GM21723 (cell line): ENCODE results near the gene C3orf52.

Experiments used
- ATAC-seq: cut with Tn5 transposase; IDR thresholded peaks from one replicate; pipeline ENCODE4 v1.9.1; 2021; ENCODE audit warnings: mild to moderate bottlenecking, moderate library complexity; ENCODE audit not compliant: unreplicated experiment

The C3orf52 gene

GRCh38 chr3:112133626-112134334 is 47.6 kb downstream of the C3orf52 start:
- no peak for ATAC-seq

DNA sequence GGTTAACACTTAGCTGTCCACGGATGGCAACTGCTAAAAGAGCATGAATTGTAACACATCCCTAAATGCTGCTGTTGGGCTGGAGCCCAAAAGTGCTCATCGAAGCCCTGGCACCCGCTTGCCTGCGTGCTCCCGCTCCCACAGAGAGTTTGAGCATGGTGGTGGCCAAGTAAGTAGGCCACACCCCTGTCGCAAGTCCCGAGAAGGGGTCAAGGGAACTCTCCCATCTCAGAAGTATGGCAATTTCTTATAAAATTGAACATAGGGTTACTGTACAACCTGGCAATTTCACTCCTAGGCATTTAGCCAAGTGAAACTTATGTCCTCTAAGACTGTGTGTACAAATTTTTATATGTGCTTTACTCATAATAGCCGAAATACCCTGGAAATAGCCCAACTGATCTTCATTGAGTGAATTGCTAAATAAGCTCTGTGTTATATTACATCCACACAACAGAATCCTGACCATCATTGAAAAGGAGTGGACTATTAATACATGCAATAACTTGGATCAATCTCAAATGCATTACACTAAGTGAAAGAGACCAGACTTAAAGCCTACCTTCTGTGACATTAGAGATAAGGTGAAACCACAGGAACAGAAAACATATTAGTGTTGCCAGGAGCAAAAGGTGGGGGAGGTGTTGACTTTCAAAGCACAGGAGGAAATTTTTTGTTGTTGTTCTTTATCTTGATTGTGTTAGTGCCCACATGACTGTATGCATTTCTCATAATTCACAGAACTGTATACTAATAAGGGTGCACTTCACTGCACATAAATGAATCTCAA is 48.3 kb downstream of the C3orf52 start:
- ATAC-seq, result no peak

- ATAC-seq, result no peak
Measured at GRCh38 chr3:112136046-112136445, 49.9 kb downstream of the C3orf52 start.

GRCh38 chr3:112136959-112137693 is 50.9 kb downstream of the C3orf52 start:
- ATAC-seq, result peak; percentile 28

DNA sequence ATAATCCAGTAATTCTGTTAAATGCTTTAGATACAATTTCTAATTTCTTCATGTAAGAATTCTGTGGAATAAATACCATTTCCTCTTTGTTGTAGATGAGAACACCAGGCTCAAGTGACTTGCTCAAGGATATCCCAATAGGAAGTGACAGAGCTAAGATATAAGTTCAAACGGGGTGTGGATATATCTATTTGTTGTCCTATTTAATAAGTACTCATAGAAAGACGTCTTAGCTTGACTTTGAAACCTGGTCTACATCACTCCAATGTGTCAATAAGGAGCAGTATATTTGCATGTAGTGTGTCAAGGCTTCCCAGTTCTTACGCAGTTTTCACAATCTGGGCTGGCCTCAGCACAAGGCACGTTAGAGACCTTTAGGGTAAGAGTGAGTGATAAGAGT is 51.6 kb downstream of the C3orf52 start:
- ATAC-seq, result no peak

- ATAC-seq, result no peak
Measured at GRCh38 chr3:112138219-112138969, 52.2 kb downstream of the C3orf52 start.

DNA sequence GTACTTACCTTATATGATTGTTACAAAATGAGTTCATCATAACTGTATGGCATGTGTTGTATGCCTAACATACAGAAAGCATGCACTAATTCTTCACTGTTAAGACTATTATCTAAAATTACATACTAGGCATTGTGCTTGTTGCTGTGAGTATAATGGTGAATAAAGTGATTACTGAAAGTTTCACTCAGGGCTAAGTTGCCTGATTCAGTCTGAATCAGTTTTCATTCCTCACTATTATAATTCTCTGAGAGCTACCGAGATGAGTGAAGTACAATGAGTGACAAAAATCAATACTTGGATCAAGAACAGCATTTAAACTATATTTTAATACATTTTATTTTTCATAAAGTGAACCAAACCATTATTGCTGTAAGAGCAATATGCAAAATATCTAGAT is 54.4 kb downstream of the C3orf52 start:
- no peak for ATAC-seq

GRCh38 chr3:112141293-112141692 is 55.1 kb downstream of the C3orf52 start:
- no peak for ATAC-seq

- ATAC-seq, result no peak
Measured at GRCh38 chr3:112143251-112143650, 57.1 kb downstream of the C3orf52 start.

GRCh38 chr3:112143689-112144088 is 57.5 kb downstream of the C3orf52 start:
- ATAC-seq, result no peak

GRCh38 chr3:112149136-112149535 is 62.9 kb downstream of the C3orf52 start:
- ATAC-seq, result no peak

DNA sequence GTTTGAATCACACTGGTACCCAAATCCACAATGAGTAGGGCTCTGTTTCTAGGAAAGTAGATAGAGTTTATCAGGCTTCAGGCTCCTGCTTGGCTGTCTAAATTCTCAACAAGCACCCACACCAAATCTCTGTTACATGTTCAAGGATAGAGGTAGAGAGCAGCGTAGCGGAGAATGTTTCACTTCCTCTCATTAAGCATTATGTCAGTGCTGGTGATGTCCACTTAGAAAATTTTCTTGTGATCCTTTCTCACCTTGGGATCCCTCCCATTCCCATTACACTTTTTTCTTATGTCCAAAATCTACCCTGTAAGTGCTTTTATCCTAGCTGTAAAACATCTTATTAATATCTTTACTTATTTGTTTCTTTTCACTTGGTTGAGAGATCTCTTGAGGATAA is 81.6 kb downstream of the C3orf52 start:
- peak; percentile 91 for ATAC-seq
